Renal cortical epithelial cell (primary cell): ENCODE measurements around the gene AREG. TPM values are rescaled to one million over a fixed set of nuclear protein-coding genes. Genes with fewer than 3 reads are reported as not detected.
A peak's percentile ranks its signal among the peaks of the same experiment; 100 is the strongest.

Source experiments
- DNase-seq: peaks from one replicate; pipeline ENCODE4 v3.0.0-alpha.2; 2011; ENCODE audit warnings: low read depth
- total RNA-seq: library from RNA; depleted of rRNA; stranded (reverse); fragments of >200 nt; gene quantifications from 2 replicates; pipeline ENCODE4 v1.2.3, GENCODE V29; 2014

The AREG gene
- total RNA-seq, 1 donor from 2014 or later, result 12.2 TPM

- DNase-seq, result peak; percentile 71
Measured at GRCh38 chr4:74431113-74431826, 13.7 kb upstream of the AREG start.

GRCh38 chr4:74433043-74433442, 11.9 kb upstream of the AREG start:
- no peak for DNase-seq

- no peak for DNase-seq
Measured at GRCh38 chr4:74433541-74434172, 11.3 kb upstream of the AREG start.

- DNase-seq, result no peak
Measured at GRCh38 chr4:74435296-74435695, 9.6 kb upstream of the AREG start.

- DNase-seq, result no peak
Measured at GRCh38 chr4:74437866-74438265, 7.1 kb upstream of the AREG start.

- DNase-seq, result no peak
Measured at GRCh38 chr4:74438661-74439060, 6.3 kb upstream of the AREG start.

GRCh38 chr4:74439952-74440351, 5.0 kb upstream of the AREG start:
- DNase-seq, result no peak

- DNase-seq, result no peak
Measured at GRCh38 chr4:74440356-74440755, 4.6 kb upstream of the AREG start.

- DNase-seq, result no peak
Measured at GRCh38 chr4:74441744-74442143, 3.2 kb upstream of the AREG start.

GRCh38 chr4:74446193-74446868, 1.4 kb downstream of the AREG start:
- peak; percentile 30 for DNase-seq

- no peak for DNase-seq
Measured at GRCh38 chr4:74446896-74447295, 2.0 kb downstream of the AREG start.

- DNase-seq, result peak; percentile 85
Measured at GRCh38 chr4:74447636-74448233, 2.8 kb downstream of the AREG start.

GRCh38 chr4:74449571-74450297, 4.8 kb downstream of the AREG start:
- peak; percentile 23 for DNase-seq

- no peak for DNase-seq
Measured at GRCh38 chr4:74450298-74450683, 5.4 kb downstream of the AREG start.

- DNase-seq, result peak; percentile 89
Measured at GRCh38 chr4:74451214-74451661, 6.3 kb downstream of the AREG start.

- DNase-seq, result peak; percentile 91
Measured at GRCh38 chr4:74453037-74453635, 8.2 kb downstream of the AREG start.

GRCh38 chr4:74453829-74454742, 9.2 kb downstream of the AREG start:
- no peak for DNase-seq

- DNase-seq, result no peak
Measured at GRCh38 chr4:74455361-74456055, 10.6 kb downstream of the AREG start.

GRCh38 chr4:74456056-74456744, 11.3 kb downstream of the AREG start:
- DNase-seq, result peak; percentile 9
